ENCODE measurements around the gene SMYD3. TPM values are rescaled to one million over a fixed set of nuclear protein-coding genes. Genes with fewer than 3 reads are reported as not detected.
A peak's percentile ranks its signal among the peaks of the same experiment; 100 is the strongest.
"Not testable (repeated sequence)": the region's sequence is repeated elsewhere in the genome, so short reads cannot be mapped to it uniquely, and the experiment has no call there.

Gene SMYD3
- total RNA-seq, 1 experiment from 2014 or later: 33.4 TPM

GRCh38 chr1:246048693-246049092 lies 458.4 kb downstream of the SMYD3 start:
- no peak for DNase-seq (ENCODE audit: low read depth, low spot score)
- in situ Hi-C loops (cut with HindIII; ENCODE audit: low pct_unique_long_range_greater_than_20kb, low sequenced_read_pairs): no loop called here

DNA sequence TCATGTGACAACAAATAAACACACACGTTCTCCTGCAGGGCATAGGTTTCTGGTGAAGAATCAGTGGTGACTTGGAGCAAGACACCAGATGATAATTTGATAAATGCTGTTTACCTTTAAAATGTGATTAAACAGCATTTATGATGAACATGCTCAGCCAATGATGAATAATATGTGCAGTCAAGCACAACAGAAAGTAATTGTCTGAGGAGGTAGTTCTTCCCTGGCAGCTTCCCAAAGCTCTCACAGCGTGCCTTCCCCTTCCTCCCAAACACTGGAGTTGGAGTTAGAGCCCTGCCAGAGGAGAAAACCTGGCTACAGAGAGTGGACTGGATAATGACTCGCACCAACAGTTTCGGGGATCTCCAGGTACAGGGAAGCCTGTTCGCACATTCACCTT lies 463.5 kb downstream of the SMYD3 start:
- in situ Hi-C loops (cut with HindIII; ENCODE audit: low pct_unique_long_range_greater_than_20kb, low sequenced_read_pairs): no loop called here
- no peak for DNase-seq (ENCODE audit: low read depth, low spot score)

DNA sequence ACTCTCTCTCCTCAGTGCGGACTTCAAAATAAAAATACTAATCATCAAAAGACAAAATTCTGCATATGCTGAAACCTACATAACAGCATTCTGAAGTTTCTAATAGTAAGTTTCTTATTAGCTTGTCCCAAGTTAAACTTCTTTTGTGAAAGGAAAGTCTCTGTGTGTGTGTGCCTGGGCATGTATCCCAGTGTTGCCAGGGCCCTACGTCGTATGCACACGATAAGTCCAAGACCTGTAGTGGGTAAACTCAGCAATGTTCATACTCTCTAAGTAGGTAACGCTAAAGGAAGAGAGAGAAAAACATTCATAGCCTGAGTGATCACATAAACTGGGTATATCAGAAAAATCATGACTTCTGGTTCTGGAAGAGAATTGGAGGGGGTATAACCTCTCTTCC lies 465.7 kb downstream of the SMYD3 start:
- no peak for DNase-seq (ENCODE audit: low read depth, low spot score)
- in situ Hi-C loops (cut with HindIII; ENCODE audit: low pct_unique_long_range_greater_than_20kb, low sequenced_read_pairs): no loop called here

DNA sequence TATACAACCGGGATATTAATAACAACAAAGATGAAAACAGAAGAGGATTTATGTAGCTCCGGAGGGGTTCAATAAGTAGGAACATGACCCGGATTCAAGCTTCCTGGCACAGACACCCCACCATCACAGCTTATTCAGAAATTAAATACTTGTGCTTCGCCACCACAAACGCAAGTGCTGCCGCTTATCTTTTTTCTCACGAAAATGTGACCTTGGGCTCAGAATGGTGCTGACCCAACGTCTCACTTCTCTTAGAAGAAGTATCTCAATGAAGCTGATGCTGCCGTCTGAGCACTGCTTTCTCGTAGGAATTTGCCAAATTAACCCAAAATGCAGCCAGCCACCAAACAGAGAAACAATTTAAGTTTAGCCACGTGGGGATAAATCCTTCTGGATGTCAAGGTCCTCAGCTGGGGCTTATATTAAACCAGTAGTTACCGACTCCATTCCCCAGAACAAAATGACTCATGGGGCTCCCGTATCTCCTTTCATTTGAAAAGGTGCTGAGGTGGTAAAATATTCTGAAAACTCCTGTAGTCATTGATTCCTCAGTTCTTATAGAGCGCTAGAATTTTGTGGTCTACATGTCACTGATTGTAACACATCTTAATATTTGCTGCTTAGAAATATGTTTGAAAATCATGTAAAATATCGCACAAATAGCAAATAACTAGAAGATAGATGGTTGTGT lies 466.7 kb downstream of the SMYD3 start:
- DNase-seq (ENCODE audit: low read depth, low spot score): no peak
- in situ Hi-C loops (cut with HindIII; ENCODE audit: low pct_unique_long_range_greater_than_20kb, low sequenced_read_pairs): no loop called here

DNA sequence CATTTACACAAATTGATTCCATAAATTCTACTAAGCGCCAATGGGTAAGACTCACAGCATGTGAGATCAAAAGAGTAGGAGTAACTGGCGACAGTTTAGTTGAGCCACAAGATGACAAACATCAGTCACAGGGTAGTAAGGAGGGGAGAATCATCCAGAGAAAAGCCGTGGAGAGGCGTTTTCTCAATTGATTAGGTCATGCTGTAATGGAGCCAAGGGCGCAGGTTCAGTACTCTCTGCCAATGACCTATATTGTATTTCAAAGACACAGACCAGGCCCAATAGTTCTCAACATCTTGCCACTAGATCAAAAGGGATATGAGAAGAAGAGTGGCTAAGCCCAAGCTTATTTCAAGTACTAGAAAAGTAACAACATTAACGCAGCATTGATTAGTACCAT lies 467.5 kb downstream of the SMYD3 start:
- no peak for DNase-seq (ENCODE audit: low read depth, low spot score)
- in situ Hi-C loops (cut with HindIII; ENCODE audit: low pct_unique_long_range_greater_than_20kb, low sequenced_read_pairs): no loop called here

DNA sequence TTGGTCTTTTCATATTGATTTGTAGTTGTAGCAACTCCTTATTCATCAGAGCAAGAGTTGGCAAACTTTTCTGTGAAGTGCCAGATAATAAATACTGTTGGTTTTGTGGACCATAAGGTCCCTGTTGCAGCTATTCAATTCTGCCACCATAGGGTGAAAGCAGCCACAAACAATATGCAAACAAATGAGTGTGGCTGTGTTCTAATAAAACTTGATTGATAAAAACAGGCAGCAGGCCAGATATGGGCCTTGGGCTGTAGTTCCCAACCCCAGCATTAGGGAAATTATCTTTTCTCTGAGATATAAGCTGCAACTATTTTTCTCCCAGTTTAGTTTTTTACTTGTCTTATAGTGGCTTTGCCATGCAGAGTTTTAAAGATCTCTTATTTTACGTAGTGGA lies 469.2 kb downstream of the SMYD3 start:
- no peak for DNase-seq (ENCODE audit: low read depth, low spot score)
- in situ Hi-C loops (cut with HindIII; ENCODE audit: low pct_unique_long_range_greater_than_20kb, low sequenced_read_pairs): no loop called here

DNA sequence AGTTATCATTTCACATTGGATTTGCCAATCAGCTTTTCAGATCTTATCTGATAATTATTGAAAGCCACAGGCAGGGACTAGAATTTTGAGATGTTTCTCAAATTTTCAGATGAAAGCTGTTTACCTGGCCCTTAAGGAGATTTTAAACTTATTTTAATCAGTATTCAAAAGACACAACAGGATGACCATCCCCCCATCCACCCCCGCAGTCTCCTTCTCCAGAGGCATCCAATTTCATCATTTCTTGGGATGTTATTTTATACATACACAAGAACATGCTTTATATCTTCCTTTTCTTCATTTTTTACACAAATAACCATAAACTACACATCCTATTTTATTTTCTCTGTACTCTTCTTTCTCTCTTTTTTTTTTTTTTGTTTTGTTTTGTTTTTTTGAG lies 470.9 kb downstream of the SMYD3 start:
- in situ Hi-C loops (cut with HindIII; ENCODE audit: low pct_unique_long_range_greater_than_20kb, low sequenced_read_pairs): no loop called here
- no peak for DNase-seq (ENCODE audit: low read depth, low spot score)

DNA sequence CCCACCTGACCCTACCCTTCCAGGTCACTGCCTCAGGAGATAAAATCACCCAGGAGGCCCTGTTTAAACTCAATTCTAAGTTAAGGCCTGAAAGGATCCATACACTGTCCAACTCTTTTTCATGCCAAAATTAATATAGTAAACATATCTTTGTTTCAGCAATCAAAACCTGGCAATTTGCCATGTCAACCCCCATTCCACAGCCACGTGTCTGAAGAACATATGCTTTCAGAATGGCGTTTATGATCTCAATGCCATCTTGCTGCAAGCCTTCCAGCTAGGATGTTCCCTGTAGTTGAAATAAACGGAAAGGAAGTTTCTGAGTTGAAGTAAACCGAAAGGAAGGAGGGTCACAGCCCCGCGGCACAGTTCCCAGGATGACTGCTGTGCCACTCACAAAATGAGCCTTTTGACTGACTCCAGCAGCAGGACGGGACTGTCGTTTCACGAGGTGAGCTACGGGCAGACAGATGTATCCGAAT lies 472.0 kb downstream of the SMYD3 start:
- DNase-seq (ENCODE audit: low read depth, low spot score): peak; percentile 4
- in situ Hi-C loops (cut with HindIII; ENCODE audit: low pct_unique_long_range_greater_than_20kb, low sequenced_read_pairs): no loop called here

- DNase-seq (ENCODE audit: low read depth, low spot score): no peak
- in situ Hi-C loops (cut with HindIII; ENCODE audit: low pct_unique_long_range_greater_than_20kb, low sequenced_read_pairs): no loop called here
Observed at GRCh38 chr1:246034630-246035029, 472.4 kb downstream of the SMYD3 start.

DNA sequence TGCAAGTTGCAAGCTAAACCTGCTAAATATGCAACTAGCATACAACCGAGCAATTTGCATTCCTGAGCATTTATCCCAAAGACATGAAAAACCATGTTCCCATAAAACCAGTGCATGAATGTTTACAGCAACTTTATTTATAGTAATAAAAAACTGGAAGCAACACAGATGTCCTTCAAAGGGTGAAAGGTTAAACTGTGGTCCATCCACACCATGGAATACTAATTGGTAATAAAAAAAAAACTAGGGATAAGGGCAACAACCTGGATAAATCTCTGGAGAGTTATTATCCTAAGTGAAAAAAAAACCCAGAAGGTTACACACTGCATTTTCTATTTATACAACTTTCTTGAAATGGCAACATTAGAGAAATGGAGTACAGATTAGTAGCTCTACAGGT lies 474.1 kb downstream of the SMYD3 start:
- DNase-seq (ENCODE audit: low read depth, low spot score): no peak
- in situ Hi-C loops (cut with HindIII; ENCODE audit: low pct_unique_long_range_greater_than_20kb, low sequenced_read_pairs): no loop called here

DNA sequence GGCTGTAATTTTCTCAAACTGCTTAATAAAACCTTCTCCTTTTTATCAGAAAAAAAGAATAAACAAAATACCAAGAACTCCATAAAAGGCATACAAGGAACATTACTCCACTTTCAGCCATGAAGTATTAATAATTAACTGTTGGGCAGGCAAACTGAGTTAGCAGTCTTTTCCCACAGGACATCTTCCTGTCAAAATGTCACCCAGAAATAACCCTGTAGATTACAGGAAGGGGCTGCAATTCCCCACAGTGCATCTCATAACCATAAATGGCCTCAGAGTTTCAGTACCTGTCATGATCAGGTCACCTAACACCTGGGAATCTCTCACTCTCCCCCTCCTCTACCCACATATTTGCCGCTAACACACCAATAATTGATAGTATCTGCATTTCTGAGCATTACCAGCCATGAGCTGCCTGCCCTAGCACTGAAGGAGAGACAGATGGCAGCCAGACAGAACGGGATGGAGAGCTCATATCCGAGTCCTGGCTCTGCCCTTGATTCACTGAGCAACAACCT lies 475.0 kb downstream of the SMYD3 start:
- in situ Hi-C loops (cut with HindIII; ENCODE audit: low pct_unique_long_range_greater_than_20kb, low sequenced_read_pairs): no loop called here
- no peak for DNase-seq (ENCODE audit: low read depth, low spot score)

GRCh38 chr1:246029616-246030015 lies 477.5 kb downstream of the SMYD3 start:
- in situ Hi-C loops (cut with HindIII; ENCODE audit: low pct_unique_long_range_greater_than_20kb, low sequenced_read_pairs): no loop called here
- no peak for DNase-seq (ENCODE audit: low read depth, low spot score)

DNA sequence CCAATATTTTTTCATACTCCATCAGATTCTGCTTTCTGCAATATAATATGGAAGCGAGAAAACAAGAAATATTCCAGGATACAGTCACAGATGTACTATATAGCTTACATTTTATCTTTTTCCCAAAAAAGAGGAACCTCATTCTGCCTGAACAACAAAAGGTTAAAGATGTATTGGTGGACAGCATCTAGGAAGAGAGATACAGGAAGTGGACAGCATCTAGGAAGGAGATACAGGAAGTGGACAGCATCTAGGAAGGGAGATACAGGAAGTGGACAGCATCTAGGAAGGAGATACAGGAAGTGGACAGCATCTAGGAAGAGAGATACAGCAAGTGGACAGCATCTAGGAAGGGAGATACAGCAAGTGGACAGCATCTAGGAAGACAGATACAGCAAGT lies 483.0 kb downstream of the SMYD3 start:
- in situ Hi-C loops (cut with HindIII; ENCODE audit: low pct_unique_long_range_greater_than_20kb, low sequenced_read_pairs); DNase-seq (ENCODE audit: low read depth, low spot score): not testable (repeated sequence)

DNA sequence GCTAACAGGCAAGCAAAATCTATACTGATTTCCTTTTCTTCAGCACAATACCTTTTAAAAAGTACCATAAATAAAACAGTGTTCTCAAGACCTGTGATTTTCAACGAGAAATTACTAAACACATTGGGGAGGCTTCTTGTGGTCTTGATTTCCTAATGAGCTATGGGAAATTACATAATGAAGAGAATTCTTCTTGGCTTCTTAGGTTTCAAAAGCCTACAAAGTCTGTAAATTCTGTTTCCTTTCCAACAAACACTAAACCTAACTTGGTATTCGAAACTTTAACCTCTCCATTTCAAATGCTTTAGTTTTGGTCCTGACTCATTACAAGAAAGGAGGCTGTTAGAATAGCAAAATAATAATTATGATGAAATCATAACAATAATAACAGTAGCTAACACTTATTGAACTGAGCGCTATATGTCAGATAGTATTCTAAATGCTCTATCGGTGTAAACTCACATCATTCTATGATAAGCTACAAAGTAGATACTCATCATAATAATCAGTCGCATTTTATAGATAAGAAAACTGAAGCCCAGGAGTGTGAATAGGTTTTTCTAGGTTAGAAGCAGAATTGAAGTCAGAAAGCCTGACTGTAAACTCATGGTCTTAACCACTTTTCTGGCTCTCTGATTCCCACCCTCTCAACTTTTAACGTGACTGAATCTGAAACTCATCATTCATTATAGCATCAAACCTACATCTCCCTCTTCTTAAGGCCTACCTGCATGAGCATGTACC lies 486.7 kb downstream of the SMYD3 start:
- in situ Hi-C loops (cut with HindIII; ENCODE audit: low pct_unique_long_range_greater_than_20kb, low sequenced_read_pairs): no loop called here
- no peak for DNase-seq (ENCODE audit: low read depth, low spot score)

DNA sequence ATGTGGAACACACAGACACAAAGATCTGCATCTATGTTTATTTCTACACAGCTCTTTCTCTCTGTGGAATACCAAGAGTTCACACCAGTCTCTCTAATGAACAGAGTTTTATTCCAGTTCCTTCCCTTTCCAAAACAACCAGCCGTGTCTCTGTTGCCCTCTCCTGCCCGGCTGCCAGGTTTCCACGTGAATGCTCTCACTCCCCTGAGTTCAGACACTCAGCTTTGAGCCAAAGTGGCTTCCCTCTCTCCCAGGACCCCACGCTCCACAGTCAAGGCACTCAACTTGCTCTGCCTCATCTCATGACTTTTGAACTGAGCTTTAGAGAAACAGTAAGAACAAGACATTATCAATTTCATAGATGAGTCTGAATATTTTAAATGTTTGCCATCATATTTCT lies 488.9 kb downstream of the SMYD3 start:
- in situ Hi-C loops (cut with HindIII; ENCODE audit: low pct_unique_long_range_greater_than_20kb, low sequenced_read_pairs): no loop called here
- DNase-seq (ENCODE audit: low read depth, low spot score): no peak

GRCh38 chr1:246012341-246012740 lies 494.7 kb downstream of the SMYD3 start:
- in situ Hi-C loops (cut with HindIII; ENCODE audit: low pct_unique_long_range_greater_than_20kb, low sequenced_read_pairs): no loop called here
- peak; percentile 73 for DNase-seq (ENCODE audit: low read depth, low spot score)

DNA sequence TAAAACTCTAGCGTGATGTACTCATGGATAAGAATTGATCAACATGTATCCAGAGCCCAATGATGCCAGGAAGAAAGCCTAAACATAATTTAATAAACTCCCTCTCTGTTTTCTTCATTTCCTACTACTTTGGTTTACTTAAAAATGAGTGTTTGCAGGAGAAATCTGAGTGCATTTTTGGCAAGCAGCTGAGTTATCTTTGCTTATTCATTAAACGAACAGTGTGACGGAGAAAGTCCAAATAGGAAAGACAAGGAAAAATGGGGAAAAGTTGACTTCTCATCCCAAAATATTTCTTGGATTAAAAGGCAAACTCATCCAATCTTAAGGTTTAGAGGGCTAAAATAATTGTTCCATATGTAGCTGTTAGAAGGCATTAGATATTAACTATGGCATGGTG lies 496.7 kb downstream of the SMYD3 start:
- in situ Hi-C loops (cut with HindIII; ENCODE audit: low pct_unique_long_range_greater_than_20kb, low sequenced_read_pairs): no loop called here

GRCh38 chr1:246008363-246008831 lies 498.7 kb downstream of the SMYD3 start:
- in situ Hi-C loops (cut with HindIII; ENCODE audit: low pct_unique_long_range_greater_than_20kb, low sequenced_read_pairs): no loop called here

More for the DNA sequence above, 496.7 kb downstream of the SMYD3 start:
- no peak for DNase-seq (ENCODE audit: low read depth, low spot score)

DNA sequence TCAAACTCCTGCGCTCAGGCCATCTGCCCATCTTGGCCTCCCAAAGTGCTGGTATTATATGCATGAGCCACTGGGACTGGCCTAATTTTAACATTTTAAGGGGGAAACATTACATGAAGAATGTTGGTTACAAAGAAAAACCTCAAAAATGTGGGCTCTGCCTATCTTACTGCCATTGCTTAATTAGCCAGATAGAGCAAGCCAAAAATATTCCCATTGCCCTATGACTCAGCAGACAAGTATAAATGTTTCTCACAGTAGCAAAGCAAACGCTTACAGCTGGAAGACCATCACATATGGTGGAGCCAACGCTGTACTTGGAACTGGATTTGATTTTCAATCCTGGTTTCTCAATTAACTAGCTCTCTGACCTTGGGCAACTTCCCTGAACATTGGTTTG lies 502.0 kb downstream of the SMYD3 start:
- in situ Hi-C loops (cut with HindIII; ENCODE audit: low pct_unique_long_range_greater_than_20kb, low sequenced_read_pairs): no loop called here

More at GRCh38 chr1:246008363-246008831, 498.7 kb downstream of the SMYD3 start:
- DNase-seq (ENCODE audit: low read depth, low spot score): peak; percentile 51

More for the DNA sequence above, 502.0 kb downstream of the SMYD3 start:
- DNase-seq (ENCODE audit: low read depth, low spot score): peak; percentile 53
